HEK293 (cell line): ENCODE data around the gene OR10A5.
"Not testable (repeated sequence)": the region's sequence is repeated elsewhere in the genome, so short reads cannot be mapped to it uniquely, and the experiment has no call there.

Experiments used
- CTCF ChIA-PET: fragments of 350-600 bp; formaldehyde crosslinking; extraction: SDS; loops from one replicate; lab custom pipeline; 2021; ENCODE audit warnings: antibody characterized with exemption; lab: Yijun Ruan, JAX
- POLR2A ChIA-PET: fragments of 300-600 bp; formaldehyde crosslinking; extraction: SDS; loops from one replicate; lab custom pipeline; 2020; ENCODE audit warnings: antibody characterized with exemption, inconsistent platforms; lab: Yijun Ruan, JAX
- H3K27ac ChIP-seq: fragments of 200-500 bp; sonication (Bioruptor generic); 2 replicates; pipeline ENCODE4 v1.5.1; 2014; ENCODE audit warnings: low read depth, low read length, control low read depth, inconsistent platforms; ENCODE audit errors: extremely low read depth
- H3K36me3 ChIP-seq, 2 experiments: fragments of 200-500 bp in 1 of 2; sonication (Bioruptor generic) in 1 of 2; 1 replicate in 1 of 2; 2 replicates in 1 of 2; pipeline ENCODE4 v1.5.1; 2014 to 2017; ENCODE audit warnings: inconsistent platforms in 2 of 2, low read length in 2 of 2; ENCODE audit not compliant: control insufficient read depth in 2 of 2, insufficient read depth in 1 of 2
- H3K4me1 ChIP-seq: fragments of 200-500 bp; sonication (Bioruptor generic); 2 replicates; pipeline ENCODE4 v1.5.1; 2014; ENCODE audit warnings: mild to moderate bottlenecking, low read length, inconsistent platforms; ENCODE audit not compliant: control insufficient read depth, insufficient read depth
- H3K4me3 ChIP-seq: 2 replicates; pipeline ENCODE4 v1.5.1; 2011; ENCODE audit warnings: low read depth, mild to moderate bottlenecking, control low read depth, low read length, moderate library complexity
- H3K9me3 ChIP-seq: fragments of 200-500 bp; sonication (Bioruptor generic); 2 replicates; pipeline ENCODE4 v1.5.1; 2014; ENCODE audit warnings: low read depth, low read length, inconsistent platforms; ENCODE audit not compliant: control insufficient read depth, insufficient read depth
- EGR2 ChIP-seq: fragments of 450-650 bp; formaldehyde crosslinking; IDR thresholded peaks from 2 replicates; pipeline ENCODE4 v1.5.1; 2016; ENCODE audit warnings: low read depth, missing biosample characterization, missing genetic modification characterization
- GLI4 ChIP-seq: fragments of 450-650 bp; formaldehyde crosslinking; IDR thresholded peaks from 2 replicates; pipeline ENCODE4 v1.5.1; 2016; ENCODE audit warnings: missing biosample characterization, missing genetic modification characterization
- GLIS2 ChIP-seq: fragments of 450-650 bp; formaldehyde crosslinking; IDR thresholded peaks from 2 replicates; pipeline ENCODE4 v1.5.1; 2016; ENCODE audit warnings: missing biosample characterization, missing genetic modification characterization
- HOXC10 ChIP-seq: sonication (generic); formaldehyde crosslinking; IDR thresholded peaks from 2 replicates; pipeline ENCODE4 v1.8.1; 2023; ENCODE audit warnings: mild to moderate bottlenecking, missing genetic modification reagents
- KLF10 ChIP-seq: fragments of 450-650 bp; IDR thresholded peaks from 2 replicates; pipeline ENCODE4 v1.5.1; 2018; ENCODE audit warnings: missing biosample characterization, mild to moderate bottlenecking, missing genetic modification characterization
- OSR2 ChIP-seq: fragments of 450-650 bp; formaldehyde crosslinking; IDR thresholded peaks from 2 replicates; pipeline ENCODE4 v1.5.1; 2016; ENCODE audit warnings: missing biosample characterization, missing genetic modification characterization
- REST ChIP-seq: fragments of 450-650 bp; formaldehyde crosslinking; IDR thresholded peaks from 2 replicates; pipeline ENCODE4 v1.5.1; 2016; ENCODE audit warnings: missing biosample characterization, missing genetic modification characterization
- TCF7L2 ChIP-seq: IDR thresholded peaks from 2 replicates; pipeline ENCODE4 v1.6.1; 2011; ENCODE audit warnings: low read depth, mild to moderate bottlenecking, inconsistent platforms, low read length, moderate library complexity, borderline replicate concordance
- TRIM28 ChIP-seq: IDR thresholded peaks from 2 replicates; pipeline ENCODE4 v1.6.1; 2011; ENCODE audit warnings: low read length, control low read depth, borderline replicate concordance
- YY1 ChIP-seq: fragments of 450-650 bp; formaldehyde crosslinking; IDR thresholded peaks from 2 replicates; pipeline ENCODE4 v1.5.1; 2018; ENCODE audit warnings: missing biosample characterization, missing genetic modification characterization
- ZNF10 ChIP-seq: fragments of 450-650 bp; formaldehyde crosslinking; IDR thresholded peaks from 2 replicates; pipeline ENCODE4 v1.5.1; 2017; ENCODE audit warnings: missing biosample characterization, missing genetic modification characterization
- ZNF132 ChIP-seq: fragments of 450-650 bp; formaldehyde crosslinking; IDR thresholded peaks from 2 replicates; pipeline ENCODE4 v1.5.1; 2017; ENCODE audit warnings: missing biosample characterization, missing genetic modification characterization, borderline replicate concordance
- ZNF146 ChIP-seq: fragments of 450-650 bp; formaldehyde crosslinking; IDR thresholded peaks from 2 replicates; pipeline ENCODE4 v1.5.1; 2016; ENCODE audit warnings: missing biosample characterization, missing genetic modification characterization
- ZNF155 ChIP-seq: fragments of 450-650 bp; formaldehyde crosslinking; IDR thresholded peaks from 2 replicates; pipeline ENCODE4 v1.5.1; 2016; ENCODE audit warnings: missing biosample characterization, missing genetic modification characterization
- ZNF202 ChIP-seq: fragments of 450-650 bp; formaldehyde crosslinking; IDR thresholded peaks from 2 replicates; pipeline ENCODE4 v1.5.1; 2016; ENCODE audit warnings: missing biosample characterization, missing genetic modification characterization, borderline replicate concordance
- ZNF274 ChIP-seq, 2 experiments: fragments of 200-500 bp in 1 of 2; fragments of 450-650 bp in 1 of 2; sonication (Bioruptor generic) in 1 of 2; formaldehyde crosslinking in 1 of 2; IDR thresholded peaks; 2 replicates each; pipeline versions ENCODE4 v1.5.1 to v1.6.1; 2014 to 2016; ENCODE audit warnings: borderline replicate concordance in 1 of 2, inconsistent platforms in 1 of 2, low read length in 1 of 2, missing biosample characterization in 1 of 2, missing genetic modification characterization in 1 of 2
- ZNF629 ChIP-seq: fragments of 450-650 bp; formaldehyde crosslinking; IDR thresholded peaks from 2 replicates; pipeline ENCODE4 v1.5.1; 2017; ENCODE audit warnings: missing biosample characterization, missing genetic modification characterization
- ZNF654 ChIP-seq: fragments of 450-650 bp; formaldehyde crosslinking; IDR thresholded peaks from 2 replicates; pipeline ENCODE4 v1.5.1; 2016; ENCODE audit warnings: low read depth, missing biosample characterization, missing genetic modification characterization
- ZSCAN16 ChIP-seq: fragments of 450-650 bp; formaldehyde crosslinking; IDR thresholded peaks from 2 replicates; pipeline ENCODE4 v1.5.1; 2016; ENCODE audit warnings: missing biosample characterization, missing genetic modification characterization
- TF ChIP-seq, protein P1 (sequence below): fragments of 450-650 bp; formaldehyde crosslinking; IDR thresholded peaks from 2 replicates; pipeline ENCODE4 v1.5.1; 2016; ENCODE audit warnings: missing biosample characterization, missing genetic modification characterization
- TF ChIP-seq, protein P2 (sequence below): fragments of 450-650 bp; formaldehyde crosslinking; IDR thresholded peaks from 2 replicates; pipeline ENCODE4 v1.5.1; 2017; ENCODE audit warnings: missing biosample characterization, missing genetic modification characterization

The OR10A5 gene

DNA sequence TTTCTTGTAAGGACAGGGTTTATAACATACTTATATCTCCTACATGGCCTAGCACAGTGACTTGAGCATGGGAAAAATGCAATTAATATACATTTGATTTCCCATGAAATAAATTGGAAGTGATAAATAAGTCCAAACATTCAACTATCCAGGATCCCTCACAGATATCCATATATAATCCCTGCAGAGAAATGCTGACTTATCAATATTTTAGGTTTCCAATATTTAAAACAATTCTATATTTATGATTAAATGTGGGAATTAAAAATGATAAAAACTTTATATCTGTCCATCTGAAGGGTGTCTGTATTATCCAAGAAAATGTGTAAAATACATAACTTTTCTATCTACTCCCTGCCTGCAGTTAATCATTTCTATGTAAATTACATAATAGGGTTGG, 37.3 kb downstream of the OR10A5 start:
- POLR2A ChIA-PET: no interaction called here
- Histone ChIP-seq H3K4me1 (no peaks in the 10 kb centered on the region), H3K36me3 (no peaks in the 10 kb centered on the region), H3K4me3 (no peak overlapping the region), H3K9me3 (no peaks in the 10 kb centered on the region), H3K27ac (no peak overlapping the region)
- TF ChIP-seq EGR2 (tag by site-specific recombination) (no peak), ZNF10 (tag by site-specific recombination) (no peak), ZSCAN16 (tag by site-specific recombination) (no peak), HOXC10 (no peak), TRIM28 (no peak), ZNF654 (no peak), GLI4 (tag by site-specific recombination) (no peak), KLF10 (tag by site-specific recombination) (no peak), YY1 (tag by site-specific recombination) (no peak), GLIS2 (tag by site-specific recombination) (no peak), OSR2 (no peak)
- TF ChIP-seq, protein P1, sequence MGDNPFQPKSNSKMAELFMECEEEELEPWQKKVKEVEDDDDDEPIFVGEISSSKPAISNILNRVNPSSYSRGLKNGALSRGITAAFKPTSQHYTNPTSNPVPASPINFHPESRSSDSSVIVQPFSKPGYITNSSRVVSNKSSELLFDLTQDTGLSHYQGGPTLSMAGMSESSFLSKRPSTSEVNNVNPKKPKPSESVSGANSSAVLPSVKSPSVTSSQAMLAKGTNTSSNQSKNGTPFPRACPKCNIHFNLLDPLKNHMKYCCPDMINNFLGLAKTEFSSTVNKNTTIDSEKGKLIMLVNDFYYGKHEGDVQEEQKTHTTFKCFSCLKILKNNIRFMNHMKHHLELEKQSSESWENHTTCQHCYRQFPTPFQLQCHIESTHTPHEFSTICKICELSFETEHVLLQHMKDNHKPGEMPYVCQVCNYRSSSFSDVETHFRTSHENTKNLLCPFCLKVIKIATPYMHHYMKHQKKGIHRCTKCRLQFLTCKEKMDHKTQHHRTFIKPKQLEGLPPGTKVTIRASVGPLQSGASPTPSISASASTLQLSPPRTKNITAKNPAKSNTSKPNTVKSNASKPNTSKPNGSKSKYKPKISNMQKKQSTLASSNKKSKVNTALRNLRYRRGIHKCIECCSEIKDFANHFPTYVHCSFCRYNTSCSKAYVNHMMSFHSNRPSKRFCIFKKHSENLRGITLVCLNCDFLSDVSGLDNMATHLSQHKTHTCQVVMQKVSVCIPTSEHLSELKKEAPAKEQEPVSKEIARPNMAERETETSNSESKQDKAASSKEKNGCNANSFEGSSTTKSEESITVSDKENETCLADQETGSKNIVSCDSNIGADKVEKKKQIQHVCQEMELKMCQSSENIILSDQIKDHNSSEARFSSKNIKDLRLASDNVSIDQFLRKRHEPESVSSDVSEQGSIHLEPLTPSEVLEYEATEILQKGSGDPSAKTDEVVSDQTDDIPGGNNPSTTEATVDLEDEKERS (tag by site-specific recombination): no peak
- TF ChIP-seq, protein P2, sequence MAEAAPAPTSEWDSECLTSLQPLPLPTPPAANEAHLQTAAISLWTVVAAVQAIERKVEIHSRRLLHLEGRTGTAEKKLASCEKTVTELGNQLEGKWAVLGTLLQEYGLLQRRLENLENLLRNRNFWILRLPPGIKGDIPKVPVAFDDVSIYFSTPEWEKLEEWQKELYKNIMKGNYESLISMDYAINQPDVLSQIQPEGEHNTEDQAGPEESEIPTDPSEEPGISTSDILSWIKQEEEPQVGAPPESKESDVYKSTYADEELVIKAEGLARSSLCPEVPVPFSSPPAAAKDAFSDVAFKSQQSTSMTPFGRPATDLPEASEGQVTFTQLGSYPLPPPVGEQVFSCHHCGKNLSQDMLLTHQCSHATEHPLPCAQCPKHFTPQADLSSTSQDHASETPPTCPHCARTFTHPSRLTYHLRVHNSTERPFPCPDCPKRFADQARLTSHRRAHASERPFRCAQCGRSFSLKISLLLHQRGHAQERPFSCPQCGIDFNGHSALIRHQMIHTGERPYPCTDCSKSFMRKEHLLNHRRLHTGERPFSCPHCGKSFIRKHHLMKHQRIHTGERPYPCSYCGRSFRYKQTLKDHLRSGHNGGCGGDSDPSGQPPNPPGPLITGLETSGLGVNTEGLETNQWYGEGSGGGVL: no peak
- CTCF ChIA-PET: interaction anchor here (1.3 kb wide), 1 partner anchor 70 kb away, joined by 5 read pairs; no protein-coding TSS in a partner anchor

DNA sequence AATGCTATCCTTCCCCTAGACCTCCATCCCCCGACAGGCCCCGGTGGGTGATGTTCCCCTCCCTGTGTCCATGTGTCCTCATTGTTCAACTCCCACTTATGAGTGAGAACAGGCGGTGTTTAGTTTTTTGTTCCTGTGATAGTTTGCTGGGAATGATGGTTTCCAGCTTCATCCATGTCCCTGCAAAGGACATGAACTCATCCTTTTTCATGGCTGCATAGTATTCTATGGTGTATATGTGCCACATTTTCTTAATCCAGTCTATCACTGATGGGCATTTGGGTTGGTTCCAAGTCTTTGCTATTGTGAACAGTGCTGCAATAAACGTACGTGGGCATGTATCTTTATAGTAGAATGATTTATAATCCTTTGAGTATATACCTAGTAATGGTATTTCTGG, 42.2 kb downstream of the OR10A5 start:
- CTCF ChIA-PET, H3K4me1 ChIP-seq, POLR2A ChIA-PET, H3K4me3 ChIP-seq, H3K9me3 ChIP-seq, H3K36me3 ChIP-seq, H3K27ac ChIP-seq: not testable (repeated sequence)
- peak; percentile 81 for TF ChIP-seq ZNF146 (tag by site-specific recombination)

DNA sequence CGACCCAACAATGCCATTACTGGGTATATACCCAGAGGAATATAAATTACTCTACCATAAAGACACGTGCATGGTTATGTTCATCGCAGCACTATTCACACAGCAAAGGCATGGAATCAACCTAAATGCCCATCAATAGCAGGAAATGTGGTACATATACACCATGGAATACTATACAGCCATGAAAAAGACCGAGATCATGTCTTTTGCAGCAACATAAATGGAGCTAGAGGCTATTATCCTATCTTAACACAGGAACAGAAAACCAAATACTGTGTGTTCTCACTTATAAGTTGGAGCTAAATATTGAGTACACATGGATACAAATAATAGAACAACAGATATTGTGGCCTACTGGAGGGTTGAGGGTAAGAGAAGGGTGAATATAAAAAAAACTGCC, 43.3 kb downstream of the OR10A5 start:
- Histone ChIP-seq H3K27ac (no peak overlapping the region), H3K4me1 (no peaks in the 10 kb centered on the region), H3K4me3 (no peak overlapping the region), H3K9me3 (no peaks in the 10 kb centered on the region), H3K36me3 (no peaks in the 10 kb centered on the region)
- ChIA-PET CTCF (interaction anchor here (1.1 kb wide), 1 partner anchor 12 kb away, joined by 3 read pairs; no protein-coding TSS in a partner anchor), POLR2A (no interaction called here)
- peak; percentile 74 for TF ChIP-seq ZNF146 (tag by site-specific recombination)
- TF ChIP-seq TCF7L2: no peak

- Histone ChIP-seq H3K27ac (no peak overlapping the region), H3K4me1 (no peaks in the 10 kb centered on the region), H3K36me3 (no peaks in the 10 kb centered on the region), H3K9me3 (no peaks in the 10 kb centered on the region), H3K4me3 (no peak overlapping the region)
- ChIA-PET POLR2A (no interaction called here), CTCF (interaction anchor here (0.6 to 1.1 kb wide), 2 partner anchors 11 to 552 kb away, joined by 3 read pairs; no protein-coding TSS in a partner anchor)
- TF ChIP-seq ZNF132 (no peak), ZNF629 (tag by site-specific recombination) (no peak), GLIS2 (tag by site-specific recombination) (no peak), ZNF274 (IDR thresholded peaks at IDR 0.05; ENCODE audit: low read length) (no peak), ZNF274 (tag by site-specific recombination; IDR thresholded peaks at IDR 0.05; ENCODE audit: borderline replicate concordance) (no peak), TRIM28 (no peak), OSR2 (no peak), ZNF155 (no peak), REST (tag by site-specific recombination) (no peak), ZNF202 (tag by site-specific recombination) (no peak)
These were observed 44.4 kb downstream of the OR10A5 start for GRCh38 chr11:6889835-6890234.
